PC-9 (cell line): ENCODE results near the gene GABPB1. TPM values are rescaled to one million over a fixed set of nuclear protein-coding genes. Genes with fewer than 3 reads are reported as not detected.

Experiments used
- BruUV-seq: library from RNA; stranded (reverse); fragments of 400-500 nt; replicated peaks from 2 replicates; lab custom pipeline; 2021; lab: Mats Ljungman, UMichigan
- CTCF ChIA-PET: fragments of 300-600 bp; sonication (Branson Sonifier 250); formaldehyde crosslinking; loops from one replicate; lab custom pipeline; 2022; ENCODE audit warnings: antibody characterized with exemption; lab: Charles Lee
- POLR2A ChIA-PET: fragments of 300-600 bp; sonication (Branson Sonifier 250); formaldehyde crosslinking; loops from one replicate; lab custom pipeline; 2022; ENCODE audit warnings: antibody characterized with exemption; ENCODE audit not compliant: unreplicated experiment; lab: Charles Lee
- DNase-seq, 2 experiments: peaks; one replicate each; pipeline versions ENCODE4 v3.0.0 to v3.0.0-alpha.2; 2015 to 2022; ENCODE audit warnings: mixed read lengths in 1 of 2
- H2AFZ ChIP-seq: fragments of 200-600 bp; sonication (generic); 2 replicates; pipeline ENCODE4 v1.8.1; 2017; ENCODE audit warnings: antibody characterized with exemption
- H3F3A ChIP-seq: fragments of 200-600 bp; sonication (generic); 2 replicates; pipeline ENCODE4 v1.8.1; 2017; ENCODE audit warnings: antibody characterized with exemption, mild to moderate bottlenecking, low read depth; ENCODE audit not compliant: insufficient read depth
- H3K27ac ChIP-seq: fragments of 200-600 bp; sonication (generic); 2 replicates; pipeline ENCODE4 v1.6.1; 2016; ENCODE audit warnings: mixed run types
- H3K27me3 ChIP-seq: fragments of 200-600 bp; sonication (generic); 2 replicates; pipeline ENCODE4 v1.6.1; 2016; ENCODE audit warnings: low read depth, mixed run types; ENCODE audit not compliant: insufficient read depth
- H3K36me3 ChIP-seq: fragments of 200-600 bp; sonication (generic); 2 replicates; pipeline ENCODE4 v1.6.1; 2016; ENCODE audit warnings: low read depth, mixed run types
- H3K4me1 ChIP-seq: fragments of 200-600 bp; sonication (generic); replicated peaks from 2 replicates; pipeline ENCODE4 v1.6.1; 2016; ENCODE audit warnings: mixed run types; ENCODE audit not compliant: insufficient read depth
- H3K4me2 ChIP-seq: fragments of 200-600 bp; sonication (generic); 2 replicates; pipeline ENCODE4 v1.6.1; 2017; ENCODE audit warnings: mixed run types
- H3K4me3 ChIP-seq: fragments of 200-600 bp; sonication (generic); 2 replicates; pipeline ENCODE4 v1.6.1; 2016; ENCODE audit warnings: mixed run types
- H3K79me2 ChIP-seq: fragments of 200-600 bp; sonication (generic); 2 replicates; pipeline ENCODE4 v1.6.1; 2017; ENCODE audit warnings: low read depth, mixed run types
- H3K9me2 ChIP-seq: fragments of 200-600 bp; sonication (generic); 2 replicates; pipeline ENCODE4 v1.8.1; 2017; ENCODE audit warnings: mild to moderate bottlenecking; ENCODE audit not compliant: insufficient read depth
- H3K9me3 ChIP-seq: fragments of 200-600 bp; sonication (generic); 2 replicates; pipeline ENCODE4 v1.8.1; 2016; ENCODE audit warnings: low read depth; ENCODE audit not compliant: insufficient read depth
- H4K20me1 ChIP-seq: fragments of 200-600 bp; sonication (generic); 2 replicates; pipeline ENCODE4 v1.8.1; 2017; ENCODE audit not compliant: insufficient read depth
- CTCF ChIP-seq: fragments of 200-600 bp; sonication (generic); conservative IDR thresholded peaks from 2 replicates; pipeline ENCODE4 v1.6.1; 2017; ENCODE audit warnings: mixed run types, antibody characterized with exemption, mild to moderate bottlenecking, moderate library complexity
- EZH2 ChIP-seq: fragments of 200-600 bp; sonication (generic); IDR thresholded peaks from 2 replicates; pipeline ENCODE4 v1.8.0; 2017; ENCODE audit warnings: antibody characterized with exemption, low read depth
- intact Hi-C: fragments of 100-400 bp; cut with micrococcal nuclease; formaldehyde crosslinking; loops from one replicate; pipeline ENCODE4 v1.10.0; 2022; ENCODE audit not compliant: unreplicated experiment
- total RNA-seq: library from RNA; stranded (reverse); gene quantifications from 2 replicates; pipeline ENCODE4 v1.2.3, GENCODE V29; 2021

Gene GABPB1
- total RNA-seq, 1 experiment from 2014 or later, result 21.7 TPM

- ChIA-PET POLR2A (interaction anchor here (0.7 kb wide), 1 partner anchor 9 kb away, joined by 3 read pairs; no protein-coding TSS in a partner anchor), CTCF (no interaction called here)
- Histone ChIP-seq H3K27ac (no peak overlapping the region), H3K9me2 (no peaks in the 10 kb centered on the region), H3K4me2 (no peak overlapping the region), H3F3A (no peaks in the 10 kb centered on the region), H2AFZ (no peak overlapping the region), H3K36me3 (no peaks in the 10 kb centered on the region), H3K79me2 (no peaks in the 10 kb centered on the region), H4K20me1 (no peaks in the 10 kb centered on the region), H3K4me1 (no peaks in the 10 kb centered on the region), H3K27me3 (no peaks in the 10 kb centered on the region), H3K4me3 (no peak overlapping the region), H3K9me3 (no peaks in the 10 kb centered on the region)
- no TSS peak for BruUV-seq
- TF ChIP-seq CTCF, result no peak
- TF ChIP-seq EZH2, result no peak
- intact Hi-C loops, result no loop called here
- DNase-seq, result no peak
Observed at GRCh38 chr15:50248994-50249582, 105.9 kb downstream of the GABPB1 start.

GRCh38 chr15:50247819-50248655 lies 107.0 kb downstream of the GABPB1 start:
- Histone ChIP-seq H3F3A (no peaks in the 10 kb centered on the region), H3K36me3 (no peaks in the 10 kb centered on the region), H2AFZ (no peak overlapping the region), H3K9me3 (no peaks in the 10 kb centered on the region), H4K20me1 (no peaks in the 10 kb centered on the region), H3K4me3 (no peak overlapping the region), H3K4me2 (no peak overlapping the region), H3K27ac (no peak overlapping the region), H3K27me3 (no peaks in the 10 kb centered on the region), H3K79me2 (no peaks in the 10 kb centered on the region), H3K9me2 (no peaks in the 10 kb centered on the region), H3K4me1 (no peaks in the 10 kb centered on the region)
- TF ChIP-seq CTCF (no peak), EZH2 (no peak)
- ChIA-PET CTCF (no interaction called here), POLR2A (no interaction called here)
- BruUV-seq, result no TSS peak
- peak in 1 of 2 experiments; percentile 62 for DNase-seq
- intact Hi-C loops, result no loop called here

- H3K79me2 ChIP-seq, result no peaks in the 10 kb centered on the region
- no peak overlapping the region for H3K4me2 ChIP-seq
- H3K36me3 ChIP-seq, result no peaks in the 10 kb centered on the region
- H3K9me2 ChIP-seq, result no peaks in the 10 kb centered on the region
- peaks cover 4% of the 10 kb centered on the region for H3K4me1 ChIP-seq
- H3K9me3 ChIP-seq, result no peaks in the 10 kb centered on the region
- no peaks in the 10 kb centered on the region for H3K27me3 ChIP-seq
- no peaks in the 10 kb centered on the region for H3F3A ChIP-seq
- no peak overlapping the region for H2AFZ ChIP-seq
- no peaks in the 10 kb centered on the region for H4K20me1 ChIP-seq
- H3K4me3 ChIP-seq, result no peak overlapping the region
- TF ChIP-seq CTCF (no peak), EZH2 (no peak)
- DNase-seq, result no peak
- BruUV-seq, result no TSS peak
- H3K27ac ChIP-seq, result no peak overlapping the region
- intact Hi-C loops, result no loop called here
- ChIA-PET CTCF (no interaction called here), POLR2A (interaction anchor here (0.6 kb wide), 1 partner anchor 662 kb away, joined by 3 read pairs; no protein-coding TSS in a partner anchor)
Observed at GRCh38 chr15:50246631-50247030, 108.4 kb downstream of the GABPB1 start.
